Spleen (tissue), 13 donors: ENCODE results near the gene SMIM1. TPM values are rescaled to one million over a fixed set of nuclear protein-coding genes. Genes with fewer than 3 reads are reported as not detected.
"Not testable (repeated sequence)": the region's sequence is repeated elsewhere in the genome, so short reads cannot be mapped to it uniquely, and the experiment has no call there.

Experiments used
- DNase-seq: peaks from one replicate; pipeline ENCODE4 v3.0.0-alpha.2; 2020
- H3K27ac ChIP-seq, 8 donors: fragments of 200-600 bp; sonication (generic) in 7 of 8; 1 replicate in 4 of 8; 2 replicates in 4 of 8; pipeline versions ENCODE4 v1.5.0 to v1.8.0; 2016 to 2021; ENCODE audit warnings: inconsistent platforms in 4 of 8, mild to moderate bottlenecking in 4 of 8, moderate library complexity in 1 of 8
- H3K27me3 ChIP-seq, 7 donors: fragments of 200-600 bp; sonication (generic) in 6 of 7; replicated peaks in 1 of 7; 1 replicate in 4 of 7; 2 replicates in 3 of 7; pipeline versions ENCODE4 v1.5.0 to v1.8.0; 2016 to 2021; ENCODE audit warnings: inconsistent platforms in 3 of 7, mild to moderate bottlenecking in 1 of 7
- H3K36me3 ChIP-seq, 6 donors: fragments of 200-600 bp; sonication (generic) in 5 of 6; 1 replicate in 4 of 6; 2 replicates in 2 of 6; pipeline versions ENCODE4 v1.5.0 to v1.8.0; 2016 to 2021; ENCODE audit warnings: inconsistent platforms in 2 of 6
- H3K4me1 ChIP-seq, 6 donors: fragments of 200-600 bp; sonication (generic) in 5 of 6; 1 replicate in 3 of 6; 2 replicates in 3 of 6; pipeline versions ENCODE4 v1.5.0 to v1.8.0; 2016 to 2021; ENCODE audit warnings: inconsistent platforms in 3 of 6
- H3K4me3 ChIP-seq, 8 donors: fragments of 200-600 bp; sonication (generic) in 7 of 8; 1 replicate in 4 of 8; 2 replicates in 4 of 8; pipeline versions ENCODE4 v1.5.0 to v1.8.0; 2016 to 2021; ENCODE audit warnings: inconsistent platforms in 4 of 8, mild to moderate bottlenecking in 4 of 8, moderate library complexity in 2 of 8
- H3K9me3 ChIP-seq, 8 donors: fragments of 200-600 bp; sonication (generic) in 7 of 8; 1 replicate in 4 of 8; 2 replicates in 4 of 8; pipeline versions ENCODE4 v1.5.0 to v1.8.0; 2016 to 2021; ENCODE audit warnings: inconsistent platforms in 4 of 8
- POLR2A ChIP-seq, 3 donors: fragments of 450-650 bp; IDR thresholded peaks; one replicate each; pipeline ENCODE4 v1.5.1; 2017; ENCODE audit warnings: antibody characterized with exemption in 3 of 3, mild to moderate bottlenecking in 1 of 3
- POLR2AphosphoS5 ChIP-seq, 3 donors: sonication (generic); formaldehyde crosslinking; IDR thresholded peaks; one replicate each; pipeline ENCODE4 v1.5.1; 2017; ENCODE audit warnings: antibody characterized with exemption in 3 of 3
- WGBS, 5 donors: extraction: QIAGEN DNeasy Blood & Tissue Kit in 3 of 5; methylation state at CpG; one replicate each; pipeline versions ENCODE4 v1.1.5 to v1.1.7; 2013 to 2018; 5-methylcytosine and 5-hydroxymethylcytosine counted together
- intact Hi-C: fragments of 100-400 bp; cut with DNase I; formaldehyde crosslinking; loops from one replicate; pipeline ENCODE4 v1.15.0; 2023; ENCODE audit warnings: low total_unique reads
- long read RNA-seq, 2 donors: transcript quantifications; one replicate each; lab custom pipeline, GENCODE V29; 2026
- polyA plus RNA-seq, 3 donors: library from polyadenylated mRNA; stranded (reverse); fragments of 200-250 nt; gene quantifications; one replicate each; pipeline ENCODE4 v1.2.1, GENCODE V29; 2013
- total RNA-seq, 7 donors: library from RNA; depleted of rRNA in 3 of 7; stranded (reverse); fragments of >200 nt in 3 of 7; fragmentation: NEBNext Ultra II Directional in 4 of 7; extraction: Animal tissue kit (Norgen Biotek cat#: 25700) in 4 of 7; gene quantifications; one replicate each; pipeline versions ENCODE4 v1.1.0 to v1.2.1, GENCODE V29; 2016 to 2021
- TF ChIP-seq, protein P1 (sequence below), 11 experiments: fragments of 200-600 bp in 7 of 11; fragments of 450-650 bp in 4 of 11; sonication (generic) in 4 of 11; IDR thresholded peaks in 8 of 11; conservative IDR thresholded peaks in 3 of 11; 1 replicate in 7 of 11; 2 replicates in 4 of 11; pipeline versions ENCODE4 v1.4.0 to v1.8.0; 2016 to 2021; ENCODE audit warnings: antibody characterized with exemption in 11 of 11, inconsistent platforms in 4 of 11, mild to moderate bottlenecking in 1 of 11
- donor health status: healthy with polysubstance abuse.
- donor health status: DM: no; HTN: no; CAD: no; lungs with moderate emphysema.
- donor health status: DM: no; HTN: no; CAD: no.
- donor health status: Bipolar disorder and iron deficiency.
- donor health status: healthy.
- donor health status: DM: no; HTN: no; CAD: no.
- donor health status: DM: yes; HTN: yes; CAD: no.

SMIM1 gene, protein sequence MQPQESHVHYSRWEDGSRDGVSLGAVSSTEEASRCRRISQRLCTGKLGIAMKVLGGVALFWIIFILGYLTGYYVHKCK
- 10 to 100 TPM in 2 of 7 donors, 1 to 10 TPM in 4, not detected in 1; 3.5 to 12.7 (median 5.1) TPM for total RNA-seq
- 1 to 10 TPM; 2.0 to 4.7 (median 4.0) TPM for polyA plus RNA-seq
- long read RNA-seq, donor 1, transcript SMIM1-204 (4 exons, 446 nt), result major isoform, 11 of 20 reads
- long read RNA-seq, donor 1, partial matches to known transcripts, result 6 of 20 reads
- long read RNA-seq, donor 1, other reads (novel, unspliced or antisense), result 0 of 20 reads
- long read RNA-seq, donor 2, transcript SMIM1-201 (4 exons, 547 nt), result major isoform, 12 of 27 reads
- long read RNA-seq, donor 2, transcript SMIM1-204 (4 exons, 446 nt), result minor isoform, 7 of 27 reads
- long read RNA-seq, donor 2, partial matches to known transcripts, result 8 of 27 reads
- long read RNA-seq, donor 2, other reads (novel, unspliced or antisense), result 0 of 27 reads

DNA sequence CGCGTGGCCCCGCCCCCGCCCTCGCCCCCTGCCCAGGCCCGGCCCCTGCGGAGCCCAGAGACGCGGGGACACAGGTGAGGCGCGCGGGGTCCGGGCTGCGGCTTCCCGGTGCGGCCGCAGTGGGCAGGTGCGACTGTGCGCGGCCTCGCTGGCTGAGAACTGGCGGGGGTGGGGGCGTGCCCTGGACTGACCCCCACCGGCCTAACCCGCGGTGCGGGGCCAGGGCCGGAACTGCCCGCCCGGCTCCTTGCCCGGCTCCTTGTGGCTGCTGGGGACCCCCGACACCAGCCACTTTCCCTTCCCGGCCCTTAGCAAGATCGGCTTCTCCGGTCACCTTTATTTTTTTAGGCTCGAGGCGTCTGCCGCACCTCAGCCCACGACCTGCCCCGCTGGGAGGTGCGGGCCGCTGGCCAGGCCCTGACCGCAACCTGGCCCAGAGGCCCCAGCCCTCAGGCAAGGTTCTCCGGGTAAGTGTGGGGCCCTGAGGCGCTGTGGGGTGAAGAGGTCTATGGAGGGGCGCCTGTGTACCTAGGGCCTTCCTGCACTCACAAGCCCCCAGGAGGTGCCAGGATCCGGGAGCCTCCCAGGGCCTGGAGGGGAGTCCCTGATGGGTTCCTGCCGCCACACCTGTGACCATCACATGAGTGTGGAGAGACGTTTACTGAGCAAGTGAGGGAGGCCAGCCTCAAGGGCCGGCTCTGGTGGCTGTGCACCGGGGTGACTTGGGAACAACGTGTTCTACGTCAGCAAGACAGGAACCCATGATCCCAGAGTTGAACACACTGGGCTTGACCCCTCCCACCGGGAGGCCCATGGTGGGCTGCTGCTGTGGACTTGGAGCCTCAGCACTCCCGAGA is at the start of gene SMIM1:
TSS of gene SMIM1 (plus strand) at position 35 of the 857 bp plus-strand sequence. CDS start 2,625 bp downstream, outside the sequence.
- Histone ChIP-seq H3K27me3 (peaks cover 0 to 49% (median 0%) of the 10 kb centered on the region in 7 donors), H3K27ac (peak within 1 kb of the TSS; percentile 29 to 84 (median 68)), H3K36me3 (peaks cover 0 to 3% (median 0%) of the 10 kb centered on the region in 6 donors), H3K4me3 (peak within 1 kb of the TSS; percentile 56 to 94 (median 72)), H3K9me3 (no peaks in the 10 kb centered on the region), H3K4me1 (peaks cover 23 to 56% (median 46%) of the 10 kb centered on the region in 6 donors)
- TF ChIP-seq POLR2AphosphoS5 (IDR thresholded peaks at IDR 0.05), result no peak
- TF ChIP-seq, protein P1, sequence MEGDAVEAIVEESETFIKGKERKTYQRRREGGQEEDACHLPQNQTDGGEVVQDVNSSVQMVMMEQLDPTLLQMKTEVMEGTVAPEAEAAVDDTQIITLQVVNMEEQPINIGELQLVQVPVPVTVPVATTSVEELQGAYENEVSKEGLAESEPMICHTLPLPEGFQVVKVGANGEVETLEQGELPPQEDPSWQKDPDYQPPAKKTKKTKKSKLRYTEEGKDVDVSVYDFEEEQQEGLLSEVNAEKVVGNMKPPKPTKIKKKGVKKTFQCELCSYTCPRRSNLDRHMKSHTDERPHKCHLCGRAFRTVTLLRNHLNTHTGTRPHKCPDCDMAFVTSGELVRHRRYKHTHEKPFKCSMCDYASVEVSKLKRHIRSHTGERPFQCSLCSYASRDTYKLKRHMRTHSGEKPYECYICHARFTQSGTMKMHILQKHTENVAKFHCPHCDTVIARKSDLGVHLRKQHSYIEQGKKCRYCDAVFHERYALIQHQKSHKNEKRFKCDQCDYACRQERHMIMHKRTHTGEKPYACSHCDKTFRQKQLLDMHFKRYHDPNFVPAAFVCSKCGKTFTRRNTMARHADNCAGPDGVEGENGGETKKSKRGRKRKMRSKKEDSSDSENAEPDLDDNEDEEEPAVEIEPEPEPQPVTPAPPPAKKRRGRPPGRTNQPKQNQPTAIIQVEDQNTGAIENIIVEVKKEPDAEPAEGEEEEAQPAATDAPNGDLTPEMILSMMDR (IDR thresholded peaks at IDR 0.05 in 8 of 11, conservative IDR thresholded peaks at IDR 0.05 in 3 of 11), result peak in 1 of 11 experiments; percentile 3
- intact Hi-C loops, result no loop called here
- WGBS, 5 donors, result 10 to 21% (median 14%) methylated on average over 32 to 55 of the region's 55 CpGs
- peak; percentile 83 for DNase-seq

DNA sequence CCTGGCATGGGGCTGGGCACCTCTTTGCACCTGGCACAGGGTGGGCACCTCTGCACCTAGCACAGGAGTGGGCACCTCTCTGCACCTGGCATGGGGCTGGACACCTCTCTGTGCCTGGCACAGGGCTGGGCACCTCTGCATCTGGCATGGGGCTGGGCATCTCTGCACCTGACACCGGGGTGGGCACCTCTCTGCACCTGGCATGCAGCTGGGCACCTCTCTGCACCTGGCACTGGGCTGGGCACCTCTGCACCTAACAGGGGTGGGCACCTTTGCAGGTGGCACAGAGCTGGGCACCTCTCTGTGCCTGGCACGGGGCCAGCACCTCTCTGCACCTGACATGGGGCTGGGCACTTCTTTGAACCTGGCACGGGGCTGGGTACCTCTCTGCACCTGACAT is 49.7 kb upstream of the SMIM1 start:
- TF ChIP-seq POLR2AphosphoS5 (IDR thresholded peaks at IDR 0.05) (no peak), POLR2A (IDR thresholded peaks at IDR 0.05) (no peak)
- TF ChIP-seq, protein P1 (IDR thresholded peaks at IDR 0.05 in 8 of 11, conservative IDR thresholded peaks at IDR 0.05 in 3 of 11), result no peak
- no peak for DNase-seq
- intact Hi-C loops, result no loop called here
- H3K36me3 ChIP-seq, result no peaks in the 10 kb centered on the region
- H3K9me3 ChIP-seq, result no peaks in the 10 kb centered on the region
- peaks cover 0 to 34% (median 4%) of the 10 kb centered on the region in 7 donors for H3K27me3 ChIP-seq
- H3K4me3 ChIP-seq, result no peak overlapping the region
- 64 to 82% (median 72%) methylated on average over 2 to 3 of the region's 3 CpGs for WGBS, 5 donors
- H3K27ac ChIP-seq, result no peak overlapping the region
- H3K4me1 ChIP-seq, result peaks cover 0 to 31% (median 13%) of the 10 kb centered on the region in 6 donors

DNA sequence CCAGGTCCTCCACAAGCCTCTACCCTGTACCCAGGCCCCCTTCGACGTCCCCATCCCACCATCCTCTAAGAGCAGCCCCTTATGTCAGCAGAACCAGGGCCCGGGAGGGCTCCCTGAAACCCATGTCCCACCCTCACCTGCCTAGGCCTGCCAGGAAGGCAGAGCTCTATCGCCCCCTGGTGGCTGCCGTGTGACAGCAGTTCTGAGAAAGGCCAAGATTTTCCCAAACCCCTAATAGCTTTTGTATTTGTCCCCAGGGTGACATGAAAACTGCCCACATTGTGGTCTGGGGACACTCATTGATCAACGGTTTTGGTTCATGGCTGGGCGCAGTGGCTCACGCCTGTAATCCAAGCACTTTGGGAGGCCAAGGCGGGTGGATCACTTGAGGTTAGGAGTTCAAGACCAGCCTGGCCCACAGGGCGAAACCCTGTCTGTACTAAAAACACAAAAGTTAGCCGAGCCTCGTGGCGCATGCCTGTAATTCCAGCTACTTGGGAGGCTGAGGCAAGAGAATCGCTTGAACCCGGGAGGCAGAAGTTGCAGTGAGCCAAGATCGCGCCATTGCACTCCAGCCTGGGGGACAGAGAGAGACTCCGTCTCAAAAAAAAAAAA is 48.0 kb upstream of the SMIM1 start:
- TF ChIP-seq, protein P1 (IDR thresholded peaks at IDR 0.05 in 8 of 11, conservative IDR thresholded peaks at IDR 0.05 in 3 of 11), result peak; percentile 81 to 92 (median 89)
- H3K36me3 ChIP-seq, H3K27ac ChIP-seq, H3K9me3 ChIP-seq, H3K4me3 ChIP-seq, intact Hi-C loops: not testable (repeated sequence)
- DNase-seq, result peak; percentile 94
- H3K27me3 ChIP-seq, result peaks cover 0 to 28% (median 0%) of the 10 kb centered on the region in 7 donors
- H3K4me1 ChIP-seq, result peaks cover 0 to 16% (median 6%) of the 10 kb centered on the region in 6 donors
- 37 to 45% (median 44%) methylated on average over 17 to 18 of the region's 18 CpGs for WGBS, 5 donors
